HG03025 (cell line): Measurements from ENCODE around the gene ASIC5.

Experiments
- ATAC-seq: cut with Tn5 transposase; IDR thresholded peaks from one replicate; pipeline ENCODE4 v1.9.1; 2021; ENCODE audit warnings: mild to moderate bottlenecking, moderate library complexity; ENCODE audit not compliant: unreplicated experiment, low FRiP score

Gene ASIC5

GRCh38 chr4:155883895-155884294 lies 17.8 kb upstream of the ASIC5 start:
- ATAC-seq, result no peak

GRCh38 chr4:155881555-155881954 lies 15.5 kb upstream of the ASIC5 start:
- ATAC-seq, result peak; percentile 81

GRCh38 chr4:155879767-155880166 lies 13.7 kb upstream of the ASIC5 start:
- no peak for ATAC-seq

GRCh38 chr4:155878611-155879010 lies 12.5 kb upstream of the ASIC5 start:
- ATAC-seq, result no peak

GRCh38 chr4:155877971-155878370 lies 11.9 kb upstream of the ASIC5 start:
- ATAC-seq, result no peak

GRCh38 chr4:155875878-155876277 lies 9.8 kb upstream of the ASIC5 start:
- no peak for ATAC-seq

GRCh38 chr4:155855897-155856296 lies 10.2 kb downstream of the ASIC5 start:
- no peak for ATAC-seq

- ATAC-seq, result no peak
Measured at GRCh38 chr4:155854582-155855226, 11.4 kb downstream of the ASIC5 start.

GRCh38 chr4:155853189-155853588 lies 12.9 kb downstream of the ASIC5 start:
- no peak for ATAC-seq

- no peak for ATAC-seq
Measured at GRCh38 chr4:155849042-155849441, 17.0 kb downstream of the ASIC5 start.

GRCh38 chr4:155846929-155847328 lies 19.1 kb downstream of the ASIC5 start:
- ATAC-seq, result no peak

GRCh38 chr4:155842080-155842479 lies 24.0 kb downstream of the ASIC5 start:
- no peak for ATAC-seq

GRCh38 chr4:155837203-155837796 lies 28.8 kb downstream of the ASIC5 start:
- no peak for ATAC-seq

GRCh38 chr4:155832664-155833063 lies 33.4 kb downstream of the ASIC5 start:
- ATAC-seq, result no peak

- no peak for ATAC-seq
Measured at GRCh38 chr4:155828628-155829027, 37.4 kb downstream of the ASIC5 start.

GRCh38 chr4:155822572-155822971 lies 43.5 kb downstream of the ASIC5 start:
- no peak for ATAC-seq

- no peak for ATAC-seq
Measured at GRCh38 chr4:155820887-155821518, 45.1 kb downstream of the ASIC5 start.

- ATAC-seq, result no peak
Measured at GRCh38 chr4:155819066-155819465, 47.0 kb downstream of the ASIC5 start.

- no peak for ATAC-seq
Measured at GRCh38 chr4:155818639-155819038, 47.4 kb downstream of the ASIC5 start.

GRCh38 chr4:155811083-155811482 lies 55.0 kb downstream of the ASIC5 start:
- no peak for ATAC-seq

- ATAC-seq, result peak; percentile 96
Measured at GRCh38 chr4:155809835-155810234, 56.2 kb downstream of the ASIC5 start.

- ATAC-seq, result no peak
Measured at GRCh38 chr4:155807021-155807420, 59.1 kb downstream of the ASIC5 start.
